HepG2 (cell line): ENCODE measurements around the gene ZG16. TPM values are rescaled to one million over a fixed set of nuclear protein-coding genes. Genes with fewer than 3 reads are reported as not detected.

ENCODE experiments used
- CCDC6 ChIP-seq: sonication (generic); formaldehyde crosslinking; IDR thresholded peaks from 2 replicates; pipeline ENCODE4 v1.8.1; 2022; ENCODE audit warnings: mild to moderate bottlenecking, missing genetic modification reagents, moderate library complexity
- CHCHD3 ChIP-seq: sonication (generic); formaldehyde crosslinking; IDR thresholded peaks from 2 replicates; pipeline ENCODE4 v1.8.0; 2022; ENCODE audit warnings: mild to moderate bottlenecking, missing genetic modification reagents, moderate library complexity
- FOSL2 ChIP-seq: sonication (generic); formaldehyde crosslinking; IDR thresholded peaks from 2 replicates; pipeline ENCODE4 v1.4.0; 2020; ENCODE audit warnings: missing genetic modification reagents
- HIVEP1 ChIP-seq: sonication (generic); formaldehyde crosslinking; IDR thresholded peaks from 2 replicates; pipeline ENCODE4 v1.4.0; 2020; ENCODE audit warnings: mild to moderate bottlenecking, missing genetic modification reagents
- HNF4G ChIP-seq, 2 experiments: sonication (generic) in 1 of 2; formaldehyde crosslinking in 1 of 2; IDR thresholded peaks; 2 replicates each; pipeline versions ENCODE4 v1.4.0 to v1.6.1; 2011 to 2020; ENCODE audit warnings: borderline replicate concordance in 2 of 2, low read depth in 2 of 2, mild to moderate bottlenecking in 2 of 2, low read length in 1 of 2, missing genetic modification reagents in 1 of 2, moderate library complexity in 1 of 2
- KMT2A ChIP-seq: sonication (generic); formaldehyde crosslinking; IDR thresholded peaks from 2 replicates; pipeline ENCODE4 v1.4.0; 2020; ENCODE audit warnings: missing genetic modification reagents
- MXD1 ChIP-seq: sonication (generic); formaldehyde crosslinking; IDR thresholded peaks from 2 replicates; pipeline ENCODE4 v1.4.0; 2020; ENCODE audit warnings: mild to moderate bottlenecking, missing genetic modification reagents
- RBM39 ChIP-seq: fragments of 200-400 bp; formaldehyde crosslinking; IDR thresholded peaks from one replicate; pipeline ENCODE4 v1.6.1; 2018; ENCODE audit warnings: antibody characterized with exemption, mild to moderate bottlenecking, low read depth, low read length; ENCODE audit not compliant: poor library complexity, severe bottlenecking
- SALL1 ChIP-seq: sonication (generic); formaldehyde crosslinking; IDR thresholded peaks from 2 replicates; pipeline ENCODE4 v1.8.0; 2022; ENCODE audit warnings: mild to moderate bottlenecking, missing genetic modification reagents
- SMAD1 ChIP-seq: sonication (generic); formaldehyde crosslinking; IDR thresholded peaks from 2 replicates; pipeline ENCODE4 v1.4.0; 2020; ENCODE audit warnings: missing genetic modification reagents, low read depth, mild to moderate bottlenecking, borderline replicate concordance
- SMAD3 ChIP-seq: sonication (generic); formaldehyde crosslinking; IDR thresholded peaks from 2 replicates; pipeline ENCODE4 v1.4.0; 2020; ENCODE audit warnings: missing genetic modification reagents
- SP1 ChIP-seq, 2 experiments: fragments of 450-650 bp in 1 of 2; sonication (generic) in 1 of 2; formaldehyde crosslinking in 1 of 2; IDR thresholded peaks; 2 replicates each; pipeline versions ENCODE4 v1.4.0 to v1.6.1; 2016 to 2020; ENCODE audit warnings: missing genetic modification reagents in 1 of 2
- TOE1 ChIP-seq: sonication (generic); formaldehyde crosslinking; IDR thresholded peaks from 2 replicates; pipeline ENCODE4 v1.4.0; 2020; ENCODE audit warnings: mild to moderate bottlenecking, missing genetic modification reagents
- ZFYVE20 ChIP-seq: sonication (generic); formaldehyde crosslinking; IDR thresholded peaks from 2 replicates; pipeline ENCODE4 v1.8.0; 2023; ENCODE audit warnings: low read depth, mild to moderate bottlenecking, moderate library complexity, missing genetic modification reagents, borderline replicate concordance
- ZNF225 ChIP-seq: sonication (generic); formaldehyde crosslinking; IDR thresholded peaks from 2 replicates; pipeline ENCODE4 v1.4.0; 2020; ENCODE audit warnings: mild to moderate bottlenecking, missing genetic modification reagents
- ZNF33B ChIP-seq: sonication (generic); formaldehyde crosslinking; IDR thresholded peaks from 2 replicates; pipeline ENCODE4 v1.5.1; 2020; ENCODE audit warnings: mild to moderate bottlenecking, missing genetic modification reagents
- ZNF460 ChIP-seq: sonication (generic); formaldehyde crosslinking; IDR thresholded peaks from 2 replicates; pipeline ENCODE4 v1.5.1; 2020; ENCODE audit warnings: missing genetic modification reagents, mild to moderate bottlenecking, borderline replicate concordance
- ZNF530 ChIP-seq: sonication (generic); formaldehyde crosslinking; IDR thresholded peaks from 2 replicates; pipeline ENCODE4 v1.5.0; 2020; ENCODE audit warnings: low read depth, mild to moderate bottlenecking, missing genetic modification reagents
- ZNF543 ChIP-seq: sonication (generic); formaldehyde crosslinking; IDR thresholded peaks from 2 replicates; pipeline ENCODE4 v1.4.0; 2020; ENCODE audit warnings: mild to moderate bottlenecking, missing genetic modification reagents
- ZNF546 ChIP-seq: sonication (generic); formaldehyde crosslinking; conservative IDR thresholded peaks from 2 replicates; pipeline ENCODE4 v1.8.1; 2023; ENCODE audit warnings: mild to moderate bottlenecking, missing genetic modification reagents
- ZNF564 ChIP-seq: sonication (generic); formaldehyde crosslinking; IDR thresholded peaks from 2 replicates; pipeline ENCODE4 v1.8.1; 2023; ENCODE audit warnings: mild to moderate bottlenecking, missing genetic modification reagents
- ZNF672 ChIP-seq: sonication (generic); formaldehyde crosslinking; IDR thresholded peaks from 2 replicates; pipeline ENCODE4 v1.8.1; 2022; ENCODE audit warnings: missing genetic modification reagents
- ZNF766 ChIP-seq: sonication (generic); formaldehyde crosslinking; IDR thresholded peaks from 2 replicates; pipeline ENCODE4 v1.5.0; 2020; ENCODE audit warnings: missing genetic modification reagents, borderline replicate concordance
- ZNF781 ChIP-seq: sonication (generic); formaldehyde crosslinking; IDR thresholded peaks from 2 replicates; pipeline ENCODE4 v1.5.1; 2020; ENCODE audit warnings: borderline replicate concordance, mild to moderate bottlenecking, missing genetic modification reagents; ENCODE audit errors: not compliant biosample characterization
- ZSCAN29 ChIP-seq: sonication (generic); formaldehyde crosslinking; conservative IDR thresholded peaks from 2 replicates; pipeline ENCODE4 v1.4.0; 2020; ENCODE audit warnings: mild to moderate bottlenecking, missing genetic modification reagents
- polyA plus RNA-seq, 8 experiments: library from polyadenylated mRNA; depleted of rRNA in 3 of 8; stranded (reverse) in 7 of 8; unstranded in 1 of 8; fragments of >200 nt; fragmentation: Illumina TruSeq in 4 of 8; extraction: Trizol in 4 of 8; gene quantifications; 2 replicates each; pipeline versions ENCODE4 v1.2.1 to v1.2.3, GENCODE V29; 2011 to 2016; ENCODE audit warnings: low read depth in 4 of 8, missing spikeins in 1 of 8, mixed read lengths in 1 of 8; ENCODE audit not compliant: insufficient read depth in 1 of 8
- total RNA-seq, 5 experiments: library from RNA; depleted of rRNA; stranded (reverse); fragments of >200 nt; fragmentation: Illumina TruSeq; extraction: Trizol; gene quantifications; 2 replicates each; pipeline ENCODE4 v1.2.3, GENCODE V29; 2016; ENCODE audit warnings: low read depth in 1 of 5
- TF ChIP-seq, protein P1 (sequence below): sonication (generic); formaldehyde crosslinking; IDR thresholded peaks from 2 replicates; pipeline ENCODE4 v1.4.0; 2020; ENCODE audit warnings: missing genetic modification reagents
- TF ChIP-seq, protein P2 (sequence below): fragments of 450-650 bp; IDR thresholded peaks from 2 replicates; pipeline ENCODE4 v1.6.1; 2017

The ZG16 gene
- total and polyA plus RNA-seq, 2 of the 13 experiments (the other 11 are each of a cell fraction or from before 2014, with no cell fraction given) = 0.04 to 0.07 TPM

- TF ChIP-seq ZNF225 (CRISPR knock-in tag) (peak; percentile 77; the same call in 1 of the 2 replicates), ZNF460 (no peak), ZSCAN29 (no peak), KMT2A (CRISPR knock-in tag) (peak; percentile 61), ZNF564 (CRISPR knock-in tag) (peak; percentile 5; the same call in 1 of the 2 replicates), ZNF33B (CRISPR knock-in tag) (0 out of 2 replicates have a peak, but pooled peaks have one; percentile 38), HNF4G (IDR thresholded peaks at IDR 0.05; ENCODE audit: borderline replicate concordance, low read depth, low read length) (no peak), HNF4G (CRISPR knock-in tag; IDR thresholded peaks at IDR 0.05; ENCODE audit: borderline replicate concordance, low read depth) (peak; percentile 74), ZNF766 (no peak), SP1 (IDR thresholded peaks at IDR 0.05) (no peak), SP1 (CRISPR knock-in tag; IDR thresholded peaks at IDR 0.05) (peak; percentile 74), SMAD3 (CRISPR knock-in tag) (peak; percentile 60; the same call in 1 of the 2 replicates), MXD1 (CRISPR knock-in tag) (peak; percentile 15; the same call in 1 of the 2 replicates), ZNF672 (CRISPR knock-in tag) (no peak), ZNF530 (CRISPR knock-in tag) (no peak), SMAD1 (peak; percentile 85; the same call in 1 of the 2 replicates), RBM39 (peak; percentile 65), ZFYVE20 (no peak), ZNF781 (CRISPR knock-in tag) (peak; percentile 88), TOE1 (CRISPR knock-in tag) (peak; percentile 8; the same call in 1 of the 2 replicates), FOSL2 (CRISPR knock-in tag) (peak; percentile 64), HIVEP1 (CRISPR knock-in tag) (peak; percentile 96), SALL1 (CRISPR knock-in tag) (peak; percentile 49), CHCHD3 (CRISPR knock-in tag) (no peak), ZNF543 (CRISPR knock-in tag) (peak; percentile 38; the same call in 1 of the 2 replicates), ZNF546 (no peak), CCDC6 (CRISPR knock-in tag) (no peak)
- TF ChIP-seq, protein P1, sequence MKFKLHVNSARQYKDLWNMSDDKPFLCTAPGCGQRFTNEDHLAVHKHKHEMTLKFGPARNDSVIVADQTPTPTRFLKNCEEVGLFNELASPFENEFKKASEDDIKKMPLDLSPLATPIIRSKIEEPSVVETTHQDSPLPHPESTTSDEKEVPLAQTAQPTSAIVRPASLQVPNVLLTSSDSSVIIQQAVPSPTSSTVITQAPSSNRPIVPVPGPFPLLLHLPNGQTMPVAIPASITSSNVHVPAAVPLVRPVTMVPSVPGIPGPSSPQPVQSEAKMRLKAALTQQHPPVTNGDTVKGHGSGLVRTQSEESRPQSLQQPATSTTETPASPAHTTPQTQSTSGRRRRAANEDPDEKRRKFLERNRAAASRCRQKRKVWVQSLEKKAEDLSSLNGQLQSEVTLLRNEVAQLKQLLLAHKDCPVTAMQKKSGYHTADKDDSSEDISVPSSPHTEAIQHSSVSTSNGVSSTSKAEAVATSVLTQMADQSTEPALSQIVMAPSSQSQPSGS (CRISPR knock-in tag) = peak; percentile 25; the same call in 1 of the 2 replicates
- TF ChIP-seq, protein P2, sequence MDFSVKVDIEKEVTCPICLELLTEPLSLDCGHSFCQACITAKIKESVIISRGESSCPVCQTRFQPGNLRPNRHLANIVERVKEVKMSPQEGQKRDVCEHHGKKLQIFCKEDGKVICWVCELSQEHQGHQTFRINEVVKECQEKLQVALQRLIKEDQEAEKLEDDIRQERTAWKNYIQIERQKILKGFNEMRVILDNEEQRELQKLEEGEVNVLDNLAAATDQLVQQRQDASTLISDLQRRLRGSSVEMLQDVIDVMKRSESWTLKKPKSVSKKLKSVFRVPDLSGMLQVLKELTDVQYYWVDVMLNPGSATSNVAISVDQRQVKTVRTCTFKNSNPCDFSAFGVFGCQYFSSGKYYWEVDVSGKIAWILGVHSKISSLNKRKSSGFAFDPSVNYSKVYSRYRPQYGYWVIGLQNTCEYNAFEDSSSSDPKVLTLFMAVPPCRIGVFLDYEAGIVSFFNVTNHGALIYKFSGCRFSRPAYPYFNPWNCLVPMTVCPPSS = no peak
These were observed 33.3 kb downstream of the ZG16 start (continued) for GRCh38 chr16:29811170-29811895.
